Sigmoid colon (tissue), 7 donors: ENCODE data around the gene PDZRN3. TPM values are rescaled to one million over a fixed set of nuclear protein-coding genes. Genes with fewer than 3 reads are reported as not detected.

Experiments
- DNase-seq: peaks from one replicate; pipeline ENCODE4 v3.0.0-alpha.2; 2019
- H3K27ac ChIP-seq, 4 donors: fragments of 200-600 bp; sonication (generic); one replicate each; pipeline ENCODE4 v1.5.1; 2016 to 2019; ENCODE audit warnings: mild to moderate bottlenecking in 1 of 4
- H3K27me3 ChIP-seq, 3 donors: fragments of 200-600 bp; sonication (generic); one replicate each; pipeline ENCODE4 v1.5.1; 2019; ENCODE audit warnings: mild to moderate bottlenecking in 1 of 3
- H3K36me3 ChIP-seq, 4 donors: fragments of 200-600 bp; sonication (generic); one replicate each; pipeline ENCODE4 v1.5.1; 2016 to 2019
- H3K4me1 ChIP-seq, 4 donors: fragments of 200-600 bp; sonication (generic); one replicate each; pipeline ENCODE4 v1.5.1; 2017 to 2019
- H3K4me3 ChIP-seq, 4 donors: fragments of 200-600 bp; sonication (generic); one replicate each; pipeline ENCODE4 v1.5.1; 2017 to 2019; ENCODE audit warnings: mild to moderate bottlenecking in 2 of 4, moderate library complexity in 1 of 4
- H3K9me3 ChIP-seq, 4 donors: fragments of 200-600 bp in 3 of 4; sonication (generic) in 3 of 4; one replicate each; pipeline versions ENCODE4 v1.5.1 to v1.6.1; 2013 to 2019
- CTCF ChIP-seq, 4 experiments: fragments of 450-650 bp in 3 of 4; fragments of 200-600 bp in 1 of 4; IDR thresholded peaks; one replicate each; pipeline ENCODE4 v1.5.1; 2016 to 2019; ENCODE audit warnings: antibody characterized with exemption in 4 of 4, mild to moderate bottlenecking in 3 of 4, moderate library complexity in 2 of 4
- EP300 ChIP-seq, 4 donors: sonication (generic); formaldehyde crosslinking; IDR thresholded peaks; one replicate each; pipeline ENCODE4 v1.6.1; 2017; ENCODE audit warnings: antibody characterized with exemption in 4 of 4
- POLR2A ChIP-seq, 2 donors: fragments of 450-650 bp; IDR thresholded peaks; one replicate each; pipeline ENCODE4 v1.6.1; 2016; ENCODE audit warnings: antibody characterized with exemption in 2 of 2, mild to moderate bottlenecking in 2 of 2, moderate library complexity in 2 of 2
- POLR2AphosphoS5 ChIP-seq, 4 donors: sonication (generic); formaldehyde crosslinking; IDR thresholded peaks; one replicate each; pipeline ENCODE4 v1.6.1; 2017; ENCODE audit warnings: antibody characterized with exemption in 4 of 4
- WGBS, 2 donors: extraction: QIAGEN DNeasy Blood & Tissue Kit; methylation state at CpG; one replicate each; pipeline ENCODE4 v1.1.7; 2013; 5-methylcytosine and 5-hydroxymethylcytosine counted together
- intact Hi-C: fragments of 100-400 bp; cut with DNase I; formaldehyde crosslinking; loops from one replicate; pipeline ENCODE4 v1.15.1; 2023
- polyA plus RNA-seq, 3 donors: library from polyadenylated mRNA; stranded (reverse); fragments of 200-250 nt; gene quantifications; one replicate each; pipeline ENCODE4 v1.2.3, GENCODE V29; 2013
- total RNA-seq, 4 donors: library from RNA; depleted of rRNA; stranded (reverse); fragments of >200 nt; gene quantifications; one replicate each; pipeline ENCODE4 v1.1.0, GENCODE V29; 2016
- donor health status: healthy with polysubstance abuse.
- donor health status: Bipolar disorder and iron deficiency.
- donor health status: healthy.

PDZRN3 gene
- total and polyA plus RNA-seq, 7 donors = 7.2 to 209 (median 172) TPM

GRCh38 chr3:73614419-73614818, 10.3 kb downstream of the PDZRN3 start:
- WGBS, 2 donors = 71 to 76% methylated on average over 2 of the region's 2 CpGs
- H3K4me3 ChIP-seq = no peak overlapping the region

GRCh38 chr3:73611176-73611575, 13.6 kb downstream of the PDZRN3 start:
- H3K4me1 ChIP-seq = peaks cover 0 to 99% (median 97%) of the 10 kb centered on the region in 4 donors
- no peak overlapping the region for H3K4me3 ChIP-seq
- peaks cover 0 to 22% (median 0%) of the 10 kb centered on the region in 4 donors for H3K36me3 ChIP-seq
- DNase-seq = no peak
- H3K9me3 ChIP-seq = no peaks in the 10 kb centered on the region
- TF ChIP-seq CTCF (IDR thresholded peaks at IDR 0.05) (no peak), POLR2AphosphoS5 (IDR thresholded peaks at IDR 0.05) (no peak)
- peak overlapping the region; percentile 64 to 96 (median 82) for H3K27ac ChIP-seq
- H3K27me3 ChIP-seq = no peaks in the 10 kb centered on the region
- intact Hi-C loops = no loop called here

More at GRCh38 chr3:73614419-73614818, 10.3 kb downstream of the PDZRN3 start:
- peak overlapping the region; percentile 71 to 96 (median 94) for H3K27ac ChIP-seq
- peaks cover 0 to 99% (median 96%) of the 10 kb centered on the region in 4 donors for H3K4me1 ChIP-seq
- no peaks in the 10 kb centered on the region for H3K27me3 ChIP-seq
- peak; percentile 83 for DNase-seq
- TF ChIP-seq POLR2A (IDR thresholded peaks at IDR 0.05) = no peak
- TF ChIP-seq EP300 (IDR thresholded peaks at IDR 0.05) = no peak
- no peak for TF ChIP-seq CTCF (IDR thresholded peaks at IDR 0.05)
- peak; percentile 34 to 62 (median 51) for TF ChIP-seq POLR2AphosphoS5 (IDR thresholded peaks at IDR 0.05)
- intact Hi-C loops = no loop called here
- H3K9me3 ChIP-seq = no peaks in the 10 kb centered on the region
- H3K36me3 ChIP-seq = no peaks in the 10 kb centered on the region

GRCh38 chr3:73610493-73610892, 14.2 kb downstream of the PDZRN3 start:
- TF ChIP-seq POLR2AphosphoS5 (IDR thresholded peaks at IDR 0.05) = no peak
- TF ChIP-seq EP300 (IDR thresholded peaks at IDR 0.05) = no peak
- no peak for TF ChIP-seq CTCF (IDR thresholded peaks at IDR 0.05)
- no peak for TF ChIP-seq POLR2A (IDR thresholded peaks at IDR 0.05)
- Histone ChIP-seq H3K27me3 (no peaks in the 10 kb centered on the region), H3K4me3 (no peak overlapping the region), H3K9me3 (no peaks in the 10 kb centered on the region), H3K27ac (peak overlapping the region; percentile 64 to 96 (median 82)), H3K36me3 (peaks cover 0 to 23% (median 0%) of the 10 kb centered on the region in 4 donors), H3K4me1 (peaks cover 0 to 100% (median 97%) of the 10 kb centered on the region in 4 donors)
- 70 to 78% methylated on average over 1 of the region's 1 CpG for WGBS, 2 donors
- intact Hi-C loops = no loop called here
- no peak for DNase-seq

- TF ChIP-seq CTCF (IDR thresholded peaks at IDR 0.05) (no peak), POLR2A (IDR thresholded peaks at IDR 0.05) (no peak), EP300 (IDR thresholded peaks at IDR 0.05) (no peak), POLR2AphosphoS5 (IDR thresholded peaks at IDR 0.05) (no peak)
- H3K27ac ChIP-seq = peak overlapping the region; percentile 64 to 96 (median 82)
- H3K4me3 ChIP-seq = no peak overlapping the region
These were observed 15.1 kb downstream of the PDZRN3 start for GRCh38 chr3:73609655-73610054.

GRCh38 chr3:73609315-73609641, 15.5 kb downstream of the PDZRN3 start:
- H3K4me3 ChIP-seq = peak overlapping the region in 1 of 4 donors; percentile 4
- intact Hi-C loops = no loop called here
- no peak for DNase-seq
- peaks cover 0 to 100% (median 97%) of the 10 kb centered on the region in 4 donors for H3K4me1 ChIP-seq
- H3K9me3 ChIP-seq = no peaks in the 10 kb centered on the region
- H3K27ac ChIP-seq = peak overlapping the region; percentile 64 to 96 (median 82)
- TF ChIP-seq CTCF (IDR thresholded peaks at IDR 0.05) (no peak), POLR2A (IDR thresholded peaks at IDR 0.05) (no peak), EP300 (IDR thresholded peaks at IDR 0.05) (no peak), POLR2AphosphoS5 (IDR thresholded peaks at IDR 0.05) (no peak)
- WGBS, 2 donors = 85 to 87% methylated on average over 5 of the region's 5 CpGs
- H3K27me3 ChIP-seq = no peaks in the 10 kb centered on the region
- peaks cover 0 to 23% (median 0%) of the 10 kb centered on the region in 4 donors for H3K36me3 ChIP-seq

More at GRCh38 chr3:73609655-73610054, 15.1 kb downstream of the PDZRN3 start:
- H3K4me1 ChIP-seq = peaks cover 0 to 100% (median 97%) of the 10 kb centered on the region in 4 donors
- peaks cover 0 to 23% (median 0%) of the 10 kb centered on the region in 4 donors for H3K36me3 ChIP-seq
- intact Hi-C loops = no loop called here
- no peaks in the 10 kb centered on the region for H3K9me3 ChIP-seq
- no peak for DNase-seq
- whole genome bisulfite sequencing, 2 donors = 55 to 81% methylated on average over 2 of the region's 2 CpGs
- H3K27me3 ChIP-seq = no peaks in the 10 kb centered on the region
